OCI-LY1 (cell line): ENCODE measurements around the gene KIF16B.

Experiments used
- H2AFZ ChIP-seq: fragments of 200-600 bp; sonication (generic), shearing (Covaris generic); 2 replicates; pipeline ENCODE4 v1.6.0; 2014; ENCODE audit warnings: antibody characterized with exemption, mild to moderate bottlenecking, low read length
- H3F3A ChIP-seq: fragments of 200-600 bp; sonication (generic), shearing (Covaris generic); 2 replicates; pipeline ENCODE4 v1.6.0; 2014; ENCODE audit warnings: mild to moderate bottlenecking, antibody characterized with exemption, low read length, moderate library complexity; ENCODE audit not compliant: insufficient read depth
- H3K27ac ChIP-seq: fragments of 200-600 bp; sonication (generic); 2 replicates; pipeline ENCODE4 v1.5.1; 2014; ENCODE audit warnings: low read length, mixed run types, mild to moderate bottlenecking, low read depth; ENCODE audit not compliant: poor library complexity, severe bottlenecking
- H3K27me3 ChIP-seq: fragments of 200-600 bp; sonication (generic); 2 replicates; pipeline ENCODE4 v1.6.0; 2014; ENCODE audit warnings: antibody characterized with exemption, mild to moderate bottlenecking, low read length, moderate library complexity; ENCODE audit not compliant: insufficient read depth
- H3K36me3 ChIP-seq: fragments of 200-600 bp; sonication (generic); 2 replicates; pipeline ENCODE4 v1.6.1; 2014; ENCODE audit warnings: mild to moderate bottlenecking, antibody characterized with exemption, low read length, moderate library complexity, mixed read lengths; ENCODE audit not compliant: insufficient read depth
- H3K4me1 ChIP-seq: fragments of 200-600 bp; sonication (generic); 2 replicates; pipeline ENCODE4 v1.5.1; 2014; ENCODE audit warnings: mild to moderate bottlenecking, low read length, moderate library complexity; ENCODE audit not compliant: insufficient read depth, severe bottlenecking
- H3K4me2 ChIP-seq: fragments of 200-600 bp; sonication (generic), shearing (Covaris generic); 2 replicates; pipeline ENCODE4 v1.6.1; 2014; ENCODE audit warnings: low read length
- H3K4me3 ChIP-seq: fragments of 200-600 bp; sonication (generic); 2 replicates; pipeline ENCODE4 v1.5.1; 2014; ENCODE audit warnings: low read length, low read depth, mild to moderate bottlenecking, mixed read lengths; ENCODE audit not compliant: poor library complexity, severe bottlenecking
- H3K79me2 ChIP-seq: fragments of 200-600 bp; shearing (Covaris generic); 2 replicates; pipeline ENCODE4 v1.6.1; 2016; ENCODE audit warnings: mixed run types, low read length, mixed read lengths; ENCODE audit not compliant: insufficient read depth
- H3K9ac ChIP-seq: fragments of 200-600 bp; sonication (generic), shearing (Covaris generic); 2 replicates; pipeline ENCODE4 v1.6.1; 2014; ENCODE audit warnings: mild to moderate bottlenecking, low read length, mixed read lengths
- H3K9me2 ChIP-seq: fragments of 200-600 bp; sonication (generic), shearing (Covaris generic); 2 replicates; pipeline ENCODE4 v1.6.1; 2014; ENCODE audit warnings: low read depth, mild to moderate bottlenecking, low read length, mixed read lengths
- H3K9me3 ChIP-seq: fragments of 200-600 bp; shearing (Covaris generic); 2 replicates; pipeline ENCODE4 v1.6.1; 2014; ENCODE audit warnings: low read length, mixed read lengths
- H4K20me1 ChIP-seq: fragments of 200-600 bp; sonication (generic), shearing (Covaris generic); 2 replicates; pipeline ENCODE4 v1.6.0; 2016; ENCODE audit warnings: mild to moderate bottlenecking, low read length; ENCODE audit not compliant: insufficient read depth
- EZH2 ChIP-seq: fragments of 200-600 bp; sonication (generic), shearing (Covaris generic); IDR thresholded peaks from 2 replicates; pipeline ENCODE4 v1.8.0; 2017; ENCODE audit warnings: borderline replicate concordance, mixed run types, mild to moderate bottlenecking, antibody characterized with exemption, low read length, moderate library complexity, mixed read lengths
- TF ChIP-seq, protein P1 (sequence below): fragments of 200-600 bp; sonication (generic), shearing (Covaris generic); IDR thresholded peaks from 2 replicates; pipeline ENCODE4 v1.5.1; 2017; ENCODE audit warnings: mild to moderate bottlenecking, antibody characterized with exemption, low read length, moderate library complexity, mixed read lengths

Gene KIF16B

DNA sequence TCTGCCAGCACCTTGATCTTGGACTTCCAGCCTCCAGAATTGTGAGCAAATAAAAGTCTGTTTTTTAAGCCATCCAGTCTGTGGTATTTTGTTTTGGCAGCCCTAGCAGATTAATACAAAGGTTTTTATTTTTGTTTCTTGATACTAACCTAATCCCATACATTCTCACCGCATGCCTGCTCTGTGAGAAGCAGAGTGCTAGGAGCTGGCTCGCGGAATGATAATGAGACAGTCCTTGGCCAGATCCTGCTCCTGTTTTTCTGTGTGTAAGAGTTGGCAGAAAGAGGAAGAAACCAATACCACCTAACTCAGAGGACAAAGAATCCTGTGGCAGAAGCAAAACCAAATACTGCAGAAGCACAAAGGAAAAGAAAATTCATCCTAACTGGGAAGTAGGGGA is 82.6 kb downstream of the KIF16B start:
- H3K4me3 ChIP-seq, result no peak overlapping the region

DNA sequence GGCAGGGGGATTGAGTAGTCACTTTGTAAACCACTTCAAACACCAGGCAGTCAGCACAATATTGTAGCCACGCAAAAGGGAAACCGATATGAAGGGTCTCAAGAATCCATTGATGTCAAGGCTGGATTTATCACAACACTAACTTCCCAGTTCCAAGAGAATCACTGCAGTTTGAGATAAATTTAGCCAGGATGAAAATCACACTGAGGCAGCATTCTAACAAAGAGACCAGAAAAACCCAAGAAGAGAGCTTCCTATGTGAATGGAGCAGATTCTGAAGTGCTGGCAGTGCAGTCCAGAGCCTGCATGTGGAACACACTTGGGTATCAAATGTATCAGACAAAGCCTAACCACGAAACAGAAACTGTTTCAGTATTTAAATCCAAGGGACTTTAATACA is 84.6 kb downstream of the KIF16B start:
- no peak overlapping the region for H3K4me2 ChIP-seq
- no peaks in the 10 kb centered on the region for H4K20me1 ChIP-seq
- H3K9ac ChIP-seq, result no peak overlapping the region
- no peak overlapping the region for H3K4me3 ChIP-seq
- no peak for TF ChIP-seq EZH2
- H3K36me3 ChIP-seq, result no peaks in the 10 kb centered on the region; the same call in 1 of the 2 replicates
- H3F3A ChIP-seq, result no peaks in the 10 kb centered on the region
- no peaks in the 10 kb centered on the region for H3K9me3 ChIP-seq
- H3K79me2 ChIP-seq, result no peaks in the 10 kb centered on the region
- H3K4me1 ChIP-seq, result no peaks in the 10 kb centered on the region
- no peak overlapping the region for H3K27ac ChIP-seq
- H3K9me2 ChIP-seq, result no peaks in the 10 kb centered on the region
- no peak overlapping the region for H2AFZ ChIP-seq
- H3K27me3 ChIP-seq, result no peaks in the 10 kb centered on the region

More for the DNA sequence above, 82.6 kb downstream of the KIF16B start:
- H3F3A ChIP-seq, result no peaks in the 10 kb centered on the region
- no peaks in the 10 kb centered on the region for H3K9me2 ChIP-seq
- no peak overlapping the region for H3K9ac ChIP-seq
- H3K27ac ChIP-seq, result no peak overlapping the region
- no peaks in the 10 kb centered on the region for H3K27me3 ChIP-seq
- H3K9me3 ChIP-seq, result no peaks in the 10 kb centered on the region
- no peak for TF ChIP-seq EZH2
- TF ChIP-seq, protein P1, sequence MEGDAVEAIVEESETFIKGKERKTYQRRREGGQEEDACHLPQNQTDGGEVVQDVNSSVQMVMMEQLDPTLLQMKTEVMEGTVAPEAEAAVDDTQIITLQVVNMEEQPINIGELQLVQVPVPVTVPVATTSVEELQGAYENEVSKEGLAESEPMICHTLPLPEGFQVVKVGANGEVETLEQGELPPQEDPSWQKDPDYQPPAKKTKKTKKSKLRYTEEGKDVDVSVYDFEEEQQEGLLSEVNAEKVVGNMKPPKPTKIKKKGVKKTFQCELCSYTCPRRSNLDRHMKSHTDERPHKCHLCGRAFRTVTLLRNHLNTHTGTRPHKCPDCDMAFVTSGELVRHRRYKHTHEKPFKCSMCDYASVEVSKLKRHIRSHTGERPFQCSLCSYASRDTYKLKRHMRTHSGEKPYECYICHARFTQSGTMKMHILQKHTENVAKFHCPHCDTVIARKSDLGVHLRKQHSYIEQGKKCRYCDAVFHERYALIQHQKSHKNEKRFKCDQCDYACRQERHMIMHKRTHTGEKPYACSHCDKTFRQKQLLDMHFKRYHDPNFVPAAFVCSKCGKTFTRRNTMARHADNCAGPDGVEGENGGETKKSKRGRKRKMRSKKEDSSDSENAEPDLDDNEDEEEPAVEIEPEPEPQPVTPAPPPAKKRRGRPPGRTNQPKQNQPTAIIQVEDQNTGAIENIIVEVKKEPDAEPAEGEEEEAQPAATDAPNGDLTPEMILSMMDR, result no peak
- no peak overlapping the region for H3K4me2 ChIP-seq
- no peaks in the 10 kb centered on the region for H3K4me1 ChIP-seq
- H2AFZ ChIP-seq, result no peak overlapping the region
- H3K36me3 ChIP-seq, result no peaks in the 10 kb centered on the region; the same call in 1 of the 2 replicates
- no peaks in the 10 kb centered on the region for H3K79me2 ChIP-seq
- H4K20me1 ChIP-seq, result no peaks in the 10 kb centered on the region

DNA sequence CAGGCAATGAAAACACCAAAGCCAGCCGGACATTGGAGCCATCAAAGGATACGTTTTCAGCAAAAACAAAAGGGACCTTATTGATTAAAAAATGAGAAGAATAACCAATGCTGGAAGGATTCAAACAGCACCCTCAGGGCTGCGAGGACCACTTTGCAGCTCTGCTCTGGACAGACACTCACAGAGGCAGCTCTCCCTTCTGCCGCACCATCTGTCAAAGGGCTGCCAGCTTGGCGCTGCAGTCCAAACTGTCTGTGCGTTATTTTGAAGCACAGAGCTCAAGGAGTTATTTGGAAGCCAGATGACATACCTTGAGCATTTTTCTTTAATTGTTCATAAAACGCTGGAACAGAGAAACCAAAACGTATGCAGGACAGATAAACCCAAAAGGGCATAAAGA is 85.2 kb downstream of the KIF16B start:
- H4K20me1 ChIP-seq, result no peaks in the 10 kb centered on the region
- H2AFZ ChIP-seq, result no peak overlapping the region
- H3K79me2 ChIP-seq, result no peaks in the 10 kb centered on the region
- H3K9ac ChIP-seq, result no peak overlapping the region
- H3K4me1 ChIP-seq, result no peaks in the 10 kb centered on the region
- no peaks in the 10 kb centered on the region for H3K36me3 ChIP-seq
- no peaks in the 10 kb centered on the region for H3K9me3 ChIP-seq
- no peaks in the 10 kb centered on the region for H3K27me3 ChIP-seq
- H3F3A ChIP-seq, result no peaks in the 10 kb centered on the region
- H3K4me3 ChIP-seq, result no peak overlapping the region
- H3K27ac ChIP-seq, result no peak overlapping the region
- H3K4me2 ChIP-seq, result no peak overlapping the region
- no peaks in the 10 kb centered on the region for H3K9me2 ChIP-seq
- TF ChIP-seq, protein P1, result no peak
- no peak for TF ChIP-seq EZH2

DNA sequence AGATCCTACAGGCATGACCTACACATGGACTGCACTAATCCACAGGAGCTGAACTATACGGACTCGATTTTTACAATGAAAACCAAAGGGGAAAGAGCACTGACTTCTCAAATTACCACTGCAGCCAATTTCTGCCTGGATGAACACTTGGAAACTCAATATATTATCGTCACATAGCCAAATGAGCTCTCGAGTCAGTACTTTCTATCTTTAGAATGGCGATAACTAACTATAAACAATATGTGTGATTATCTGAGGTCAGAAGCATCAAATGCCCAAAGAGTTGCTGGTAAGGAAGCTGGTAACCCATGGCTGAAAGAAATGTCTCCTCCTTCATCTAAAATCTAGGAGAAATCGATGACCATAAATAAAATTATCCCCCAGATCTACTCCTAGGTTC is 86.7 kb downstream of the KIF16B start:
- Histone ChIP-seq H4K20me1 (no peaks in the 10 kb centered on the region), H3K27ac (no peak overlapping the region), H3K4me2 (no peak overlapping the region), H3K9me3 (no peaks in the 10 kb centered on the region), H3K4me3 (no peak overlapping the region), H3K4me1 (no peaks in the 10 kb centered on the region), H3K27me3 (no peaks in the 10 kb centered on the region), H3K9me2 (no peaks in the 10 kb centered on the region), H2AFZ (no peak overlapping the region), H3K9ac (no peak overlapping the region), H3K36me3 (no peaks in the 10 kb centered on the region), H3F3A (no peaks in the 10 kb centered on the region), H3K79me2 (no peaks in the 10 kb centered on the region)
- TF ChIP-seq EZH2, result no peak
- TF ChIP-seq, protein P1, result no peak
